ENCODE data around the gene CPEB4.

DNA sequence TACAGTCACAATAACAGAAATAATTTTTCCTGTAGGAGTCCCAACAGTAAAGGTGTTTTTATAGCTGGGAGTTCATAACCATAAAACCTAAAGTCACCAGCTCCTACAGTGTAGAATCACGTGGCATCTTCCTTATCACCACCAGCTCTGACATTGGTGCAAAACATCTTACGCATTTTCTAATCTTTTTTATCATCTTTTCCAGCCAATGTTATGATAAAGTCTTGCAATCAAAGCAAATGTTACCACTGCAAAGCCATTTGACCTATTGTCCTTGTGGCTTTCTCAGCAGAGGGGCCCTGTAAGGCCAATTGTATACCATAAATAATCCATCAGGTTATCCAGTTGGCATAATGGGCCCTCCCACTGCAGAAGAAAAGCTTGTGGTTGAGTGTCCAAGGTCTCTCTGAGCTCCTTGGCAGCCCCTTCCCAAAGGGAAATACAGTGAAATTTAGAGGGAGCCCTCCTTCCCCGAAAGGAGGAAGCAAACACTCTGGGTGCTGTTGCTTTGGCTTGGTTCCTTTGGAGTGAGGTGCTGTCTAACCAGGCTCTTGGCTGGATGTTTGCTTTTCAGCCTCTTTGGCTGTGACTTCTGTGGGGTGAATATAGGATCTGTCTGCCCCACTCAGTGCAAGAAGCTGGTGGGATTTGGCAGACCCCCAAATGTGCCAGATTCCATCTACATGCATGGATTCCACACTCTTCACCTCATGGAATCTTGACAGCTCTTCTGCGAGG, 29.3 kb upstream of the CPEB4 start:
- TF ChIP-seq, protein P1, sequence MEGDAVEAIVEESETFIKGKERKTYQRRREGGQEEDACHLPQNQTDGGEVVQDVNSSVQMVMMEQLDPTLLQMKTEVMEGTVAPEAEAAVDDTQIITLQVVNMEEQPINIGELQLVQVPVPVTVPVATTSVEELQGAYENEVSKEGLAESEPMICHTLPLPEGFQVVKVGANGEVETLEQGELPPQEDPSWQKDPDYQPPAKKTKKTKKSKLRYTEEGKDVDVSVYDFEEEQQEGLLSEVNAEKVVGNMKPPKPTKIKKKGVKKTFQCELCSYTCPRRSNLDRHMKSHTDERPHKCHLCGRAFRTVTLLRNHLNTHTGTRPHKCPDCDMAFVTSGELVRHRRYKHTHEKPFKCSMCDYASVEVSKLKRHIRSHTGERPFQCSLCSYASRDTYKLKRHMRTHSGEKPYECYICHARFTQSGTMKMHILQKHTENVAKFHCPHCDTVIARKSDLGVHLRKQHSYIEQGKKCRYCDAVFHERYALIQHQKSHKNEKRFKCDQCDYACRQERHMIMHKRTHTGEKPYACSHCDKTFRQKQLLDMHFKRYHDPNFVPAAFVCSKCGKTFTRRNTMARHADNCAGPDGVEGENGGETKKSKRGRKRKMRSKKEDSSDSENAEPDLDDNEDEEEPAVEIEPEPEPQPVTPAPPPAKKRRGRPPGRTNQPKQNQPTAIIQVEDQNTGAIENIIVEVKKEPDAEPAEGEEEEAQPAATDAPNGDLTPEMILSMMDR (IDR thresholded peaks at IDR 0.05): no peak
- no peak for TF ChIP-seq POLR2A (IDR thresholded peaks at IDR 0.05)

All from adrenal gland (tissue), 5 donors.